NT2/D1 (cell line): ENCODE data around the gene PLCH2.

Experiments
- YY1 ChIP-seq: IDR thresholded peaks from 2 replicates; pipeline ENCODE4 v1.6.1; 2011; ENCODE audit not compliant: insufficient read length, insufficient read depth
- ZNF274 ChIP-seq: IDR thresholded peaks from 2 replicates; pipeline ENCODE4 v1.6.1; 2011; ENCODE audit warnings: mild to moderate bottlenecking, low read depth, low read length

GRCh38 chr1:2541619-2542245 lies 65.6 kb downstream of the PLCH2 start:
- TF ChIP-seq ZNF274, result no peak
- TF ChIP-seq YY1, result no peak
